VCaP (cell line): ENCODE data around the gene LRRC1.

Experiments used
- H3K27ac ChIP-seq: fragments of 450-650 bp; 2 replicates; pipeline ENCODE4 v1.5.1; 2017
- CTCF ChIP-seq: fragments of 450-650 bp; conservative IDR thresholded peaks from 2 replicates; pipeline ENCODE4 v1.5.1; 2017; ENCODE audit warnings: mild to moderate bottlenecking, moderate library complexity

The LRRC1 gene

GRCh38 chr6:53851561-53851960 is 56.8 kb downstream of the LRRC1 start:
- no peak overlapping the region for H3K27ac ChIP-seq
- no peak for TF ChIP-seq CTCF

GRCh38 chr6:53852805-53853204 is 58.0 kb downstream of the LRRC1 start:
- TF ChIP-seq CTCF, result no peak

DNA sequence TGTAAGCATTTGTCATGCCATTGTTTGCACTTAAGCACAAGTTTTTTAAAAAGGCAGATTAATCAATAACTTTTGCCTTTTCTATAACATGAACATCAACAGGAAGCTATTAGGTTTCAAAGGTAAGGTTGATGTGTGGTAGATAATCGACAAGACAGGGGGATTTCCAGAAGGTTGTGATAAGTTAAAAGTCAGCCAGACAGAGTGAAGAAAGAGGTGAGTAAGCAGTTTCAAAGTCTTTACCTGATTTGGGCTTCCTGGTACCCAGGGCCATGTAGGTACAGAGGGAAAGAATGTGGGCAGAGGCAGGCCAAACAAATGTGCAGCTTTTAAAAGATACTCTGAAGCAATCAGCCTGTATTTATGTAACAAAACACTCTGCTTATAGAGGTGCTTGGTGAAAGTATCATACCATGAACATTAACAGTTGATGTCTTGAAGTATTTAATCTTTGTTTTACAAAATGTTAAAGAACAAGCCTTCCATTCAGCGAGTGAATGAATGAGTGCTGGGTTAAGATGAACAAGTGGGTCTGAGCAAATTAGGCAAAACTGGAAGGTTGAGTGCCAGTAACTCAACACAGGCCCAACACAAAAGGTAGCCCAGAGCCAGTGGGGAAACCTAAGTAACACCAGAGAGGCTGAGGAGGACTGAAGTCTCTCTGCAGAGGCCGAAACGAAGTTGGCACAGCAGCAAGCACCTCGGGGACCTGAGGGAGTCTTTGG is 60.2 kb downstream of the LRRC1 start:
- no peak overlapping the region for H3K27ac ChIP-seq
- TF ChIP-seq CTCF, result no peak

More at GRCh38 chr6:53852805-53853204, 58.0 kb downstream of the LRRC1 start:
- no peak overlapping the region for H3K27ac ChIP-seq

DNA sequence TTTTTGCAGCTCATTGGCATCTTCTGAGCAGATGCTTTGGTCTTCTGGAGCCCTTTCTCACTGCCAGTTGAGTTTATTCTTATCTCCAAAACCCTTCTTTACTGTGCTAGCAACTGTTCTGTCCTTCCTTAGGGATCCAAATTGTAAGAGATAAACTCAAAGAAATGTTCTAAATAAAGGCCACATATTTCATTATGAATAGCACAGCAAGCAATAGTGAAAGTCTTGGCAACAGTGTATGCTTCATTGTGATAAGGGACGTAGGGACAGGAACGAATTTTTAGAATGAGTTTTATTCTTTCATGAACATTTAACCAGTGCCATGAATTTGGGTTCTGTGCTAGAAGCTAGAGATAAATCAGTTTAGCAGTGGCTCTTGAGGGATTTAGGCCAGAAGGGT is 61.1 kb downstream of the LRRC1 start:
- no peak overlapping the region for H3K27ac ChIP-seq
- TF ChIP-seq CTCF, result no peak

GRCh38 chr6:53857318-53858094 is 62.7 kb downstream of the LRRC1 start:
- H3K27ac ChIP-seq, result no peak overlapping the region

GRCh38 chr6:53858196-53858595 is 63.4 kb downstream of the LRRC1 start:
- H3K27ac ChIP-seq, result no peak overlapping the region
- no peak for TF ChIP-seq CTCF

More at GRCh38 chr6:53857318-53858094, 62.7 kb downstream of the LRRC1 start:
- no peak for TF ChIP-seq CTCF

DNA sequence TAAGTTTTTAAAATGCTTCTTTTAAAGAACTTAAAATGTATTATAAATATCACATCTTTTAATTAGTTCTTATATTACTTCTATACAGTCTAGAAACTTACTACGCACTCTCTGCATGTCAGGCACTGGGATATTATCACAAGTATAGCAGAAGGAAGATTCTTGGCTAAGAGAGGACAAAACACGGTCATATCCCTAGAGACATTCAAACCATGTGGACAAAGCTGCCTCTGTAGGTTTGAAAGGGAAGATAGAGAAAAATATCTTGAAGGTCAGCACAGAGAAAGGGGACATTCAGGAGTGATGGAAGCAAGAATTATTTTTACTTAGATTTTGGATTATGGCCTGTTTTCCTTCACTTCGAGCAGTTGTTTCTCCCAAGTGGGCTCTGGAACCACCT is 64.1 kb downstream of the LRRC1 start:
- H3K27ac ChIP-seq, result no peak overlapping the region
- TF ChIP-seq CTCF, result no peak
